Uterus (tissue), 4 donors: ENCODE results near the gene CRK. TPM values are rescaled to one million over a fixed set of nuclear protein-coding genes. Genes with fewer than 3 reads are reported as not detected.

Source experiments
- DNase-seq, 2 donors: peaks; one replicate each; pipeline ENCODE4 v3.0.0-alpha.2; 2019 to 2020
- H3K27ac ChIP-seq, 2 donors: fragments of 200-600 bp; sonication (generic); 1 replicate in 1 of 2; 2 replicates in 1 of 2; pipeline ENCODE4 v1.5.1; 2016 to 2018
- H3K27me3 ChIP-seq, 2 donors: fragments of 200-600 bp; sonication (generic); one replicate each; pipeline ENCODE4 v1.5.1; 2018 to 2019; ENCODE audit warnings: control low read depth in 1 of 2
- H3K36me3 ChIP-seq, 2 donors: fragments of 200-600 bp; sonication (generic); one replicate each; pipeline ENCODE4 v1.5.1; 2019; ENCODE audit warnings: control low read depth in 1 of 2
- H3K4me1 ChIP-seq, 2 donors: fragments of 200-600 bp; sonication (generic); one replicate each; pipeline ENCODE4 v1.5.1; 2018 to 2019; ENCODE audit warnings: control low read depth in 1 of 2
- H3K4me3 ChIP-seq, 2 donors: fragments of 200-600 bp; sonication (generic); 1 replicate in 1 of 2; 2 replicates in 1 of 2; pipeline ENCODE4 v1.5.1; 2018 to 2019; ENCODE audit warnings: mild to moderate bottlenecking in 1 of 2
- H3K9me3 ChIP-seq, 2 donors: fragments of 200-600 bp; sonication (generic); one replicate each; pipeline ENCODE4 v1.5.1; 2019; ENCODE audit warnings: control low read depth in 1 of 2
- POLR2A ChIP-seq, 2 donors: fragments of 450-650 bp; IDR thresholded peaks; one replicate each; pipeline ENCODE4 v1.6.1; 2016; ENCODE audit warnings: antibody characterized with exemption in 2 of 2, mild to moderate bottlenecking in 1 of 2, moderate library complexity in 1 of 2
- intact Hi-C: fragments of 100-400 bp; cut with DNase I; formaldehyde crosslinking; loops from one replicate; pipeline ENCODE4 v1.15.1; 2023; ENCODE audit warnings: low total_unique reads
- total RNA-seq, 4 donors: library from RNA; depleted of rRNA in 3 of 4; stranded (reverse); fragments of >200 nt in 3 of 4; gene quantifications; one replicate each; pipeline versions ENCODE4 v1.1.0 to v1.2.4, GENCODE V29; 2014 to 2023
- TF ChIP-seq, protein P1 (sequence below), 4 experiments: fragments of 200-600 bp in 2 of 4; fragments of 450-650 bp in 2 of 4; sonication (generic) in 2 of 4; IDR thresholded peaks; one replicate each; pipeline ENCODE4 v1.5.1; 2016 to 2019; ENCODE audit warnings: antibody characterized with exemption in 4 of 4, mild to moderate bottlenecking in 2 of 4, moderate library complexity in 1 of 4
- donor health status: DM: yes; HTN: yes; CAD: no.

The CRK gene
- total RNA-seq, 4 donors from 2014 or later, result 34.6 to 118 (median 57.3) TPM

GRCh38 chr17:1498233-1498632, 42.2 kb upstream of the CRK start:
- Histone ChIP-seq H3K27me3 (no peaks in the 10 kb centered on the region), H3K36me3 (no peaks in the 10 kb centered on the region), H3K9me3 (no peaks in the 10 kb centered on the region), H3K4me1 (peaks cover 0 to 7% of the 10 kb centered on the region in 2 donors), H3K4me3 (no peak overlapping the region), H3K27ac (no peak overlapping the region)
- TF ChIP-seq, protein P1, sequence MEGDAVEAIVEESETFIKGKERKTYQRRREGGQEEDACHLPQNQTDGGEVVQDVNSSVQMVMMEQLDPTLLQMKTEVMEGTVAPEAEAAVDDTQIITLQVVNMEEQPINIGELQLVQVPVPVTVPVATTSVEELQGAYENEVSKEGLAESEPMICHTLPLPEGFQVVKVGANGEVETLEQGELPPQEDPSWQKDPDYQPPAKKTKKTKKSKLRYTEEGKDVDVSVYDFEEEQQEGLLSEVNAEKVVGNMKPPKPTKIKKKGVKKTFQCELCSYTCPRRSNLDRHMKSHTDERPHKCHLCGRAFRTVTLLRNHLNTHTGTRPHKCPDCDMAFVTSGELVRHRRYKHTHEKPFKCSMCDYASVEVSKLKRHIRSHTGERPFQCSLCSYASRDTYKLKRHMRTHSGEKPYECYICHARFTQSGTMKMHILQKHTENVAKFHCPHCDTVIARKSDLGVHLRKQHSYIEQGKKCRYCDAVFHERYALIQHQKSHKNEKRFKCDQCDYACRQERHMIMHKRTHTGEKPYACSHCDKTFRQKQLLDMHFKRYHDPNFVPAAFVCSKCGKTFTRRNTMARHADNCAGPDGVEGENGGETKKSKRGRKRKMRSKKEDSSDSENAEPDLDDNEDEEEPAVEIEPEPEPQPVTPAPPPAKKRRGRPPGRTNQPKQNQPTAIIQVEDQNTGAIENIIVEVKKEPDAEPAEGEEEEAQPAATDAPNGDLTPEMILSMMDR (IDR thresholded peaks at IDR 0.05), result no peak
- TF ChIP-seq POLR2A (IDR thresholded peaks at IDR 0.05), result no peak
- intact Hi-C loops, result no loop called here
- DNase-seq, result no peak

- Histone ChIP-seq H3K36me3 (no peaks in the 10 kb centered on the region), H3K4me3 (no peak overlapping the region), H3K4me1 (peaks cover 0 to 11% of the 10 kb centered on the region in 2 donors), H3K27ac (no peak overlapping the region), H3K27me3 (no peaks in the 10 kb centered on the region), H3K9me3 (no peaks in the 10 kb centered on the region)
- intact Hi-C loops, result no loop called here
- DNase-seq, result no peak
- TF ChIP-seq, protein P1 (IDR thresholded peaks at IDR 0.05), result no peak
- TF ChIP-seq POLR2A (IDR thresholded peaks at IDR 0.05), result no peak
These were observed 41.8 kb upstream of the CRK start for GRCh38 chr17:1497831-1498230.

- no peak overlapping the region for H3K4me3 ChIP-seq
- DNase-seq, result no peak
- peaks cover 0 to 17% of the 10 kb centered on the region in 2 donors for H3K4me1 ChIP-seq
- no peaks in the 10 kb centered on the region for H3K36me3 ChIP-seq
- no peak for TF ChIP-seq POLR2A (IDR thresholded peaks at IDR 0.05)
- TF ChIP-seq, protein P1 (IDR thresholded peaks at IDR 0.05), result no peak
- no peak overlapping the region for H3K27ac ChIP-seq
- no peaks in the 10 kb centered on the region for H3K9me3 ChIP-seq
- H3K27me3 ChIP-seq, result no peaks in the 10 kb centered on the region
- intact Hi-C loops, result no loop called here
These were observed 40.8 kb upstream of the CRK start for GRCh38 chr17:1496869-1497268.

DNA sequence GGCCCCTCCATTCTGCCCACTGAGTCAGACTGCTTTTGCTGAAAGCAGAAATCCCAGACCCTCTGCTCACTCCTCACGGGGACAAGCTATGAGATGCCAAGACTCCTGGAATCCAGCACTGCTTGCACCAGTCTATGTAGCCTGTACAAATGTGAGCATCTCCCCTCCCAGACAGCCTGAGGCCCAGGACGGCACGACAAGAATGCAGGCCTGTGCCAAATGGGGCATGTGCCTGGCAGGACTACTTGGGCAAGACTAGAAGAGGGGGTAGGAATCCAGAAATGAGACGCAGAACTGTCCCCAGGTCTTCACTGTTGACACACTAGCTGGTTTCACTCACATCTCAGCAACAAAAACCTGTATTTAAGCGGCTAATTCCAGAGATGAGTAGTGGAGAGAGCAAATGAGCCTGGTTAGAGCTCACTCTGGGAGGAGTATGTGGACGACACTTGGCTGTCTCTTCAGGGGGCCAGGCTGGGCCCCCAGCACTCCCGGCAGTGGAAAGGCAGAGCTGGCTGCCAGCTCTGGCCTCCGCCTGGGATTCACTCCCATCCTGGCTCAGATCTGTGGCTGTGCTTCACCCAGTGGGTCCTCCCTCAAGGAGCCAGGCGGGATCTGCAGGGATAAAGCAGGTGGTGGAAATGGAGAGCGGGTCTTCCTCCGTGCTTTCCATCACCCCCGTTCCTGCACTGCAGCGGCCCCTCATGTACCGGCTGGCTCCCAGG, 39.4 kb upstream of the CRK start:
- Histone ChIP-seq H3K4me3 (no peak overlapping the region), H3K9me3 (no peaks in the 10 kb centered on the region), H3K27me3 (no peaks in the 10 kb centered on the region), H3K4me1 (peaks cover 0 to 20% of the 10 kb centered on the region in 2 donors), H3K27ac (peak overlapping the region; percentile 33 to 53), H3K36me3 (no peaks in the 10 kb centered on the region)
- DNase-seq, result no peak
- intact Hi-C loops, result no loop called here
- TF ChIP-seq, protein P1 (IDR thresholded peaks at IDR 0.05), result no peak
- TF ChIP-seq POLR2A (IDR thresholded peaks at IDR 0.05), result no peak

- no peaks in the 10 kb centered on the region for H3K36me3 ChIP-seq
- H3K27ac ChIP-seq, result peak overlapping the region; percentile 8 to 88
These were observed 38.8 kb upstream of the CRK start for GRCh38 chr17:1494736-1495253.

More at GRCh38 chr17:1494736-1495253, 38.8 kb upstream of the CRK start:
- DNase-seq, result no peak
- intact Hi-C loops, result no loop called here
- Histone ChIP-seq H3K4me1 (peaks cover 0 to 26% of the 10 kb centered on the region in 2 donors), H3K27me3 (no peaks in the 10 kb centered on the region), H3K9me3 (no peaks in the 10 kb centered on the region), H3K4me3 (no peak overlapping the region)
- TF ChIP-seq POLR2A (IDR thresholded peaks at IDR 0.05), result no peak
- TF ChIP-seq, protein P1 (IDR thresholded peaks at IDR 0.05), result no peak
